NOMO-1 treated with dmso at 0.1 percent for 144 hours (cell line): Measurements from ENCODE around the gene ADRA2B.
"Not testable (repeated sequence)": the region's sequence is repeated elsewhere in the genome, so short reads cannot be mapped to it uniquely, and the experiment has no call there.

Experiments used
- DNase-seq: peaks from one replicate; lab custom pipeline; 2025; ENCODE audit not compliant: unreplicated experiment; lab: John Stamatoyannopoulos, UW

The ADRA2B gene

DNA sequence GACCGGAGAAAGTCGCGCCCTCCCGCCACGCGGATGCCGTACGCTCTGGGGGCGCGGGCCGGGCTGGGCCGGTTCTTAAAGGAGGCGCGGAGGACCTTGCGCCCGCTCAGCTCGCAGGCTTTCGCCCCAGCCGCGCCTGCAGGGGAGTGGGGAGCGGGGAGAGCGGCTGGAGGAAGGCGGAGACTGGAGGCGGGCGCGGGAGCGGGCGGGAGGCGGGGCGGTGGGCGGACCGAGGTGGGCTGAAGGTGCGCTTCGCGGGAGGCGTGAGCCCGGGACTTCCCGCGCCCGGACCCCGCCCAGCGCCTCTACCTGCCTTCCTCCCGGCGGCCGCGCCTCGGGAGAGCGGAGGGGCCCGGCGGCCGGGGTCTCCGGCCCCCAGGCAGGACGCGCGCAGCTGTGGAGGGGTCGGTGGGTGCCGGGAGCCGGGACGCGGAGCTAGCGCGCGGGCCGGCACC is at the start of gene ADRA2B:
TSS of gene ADRA2B (minus strand) at position 148 of the 455 bp plus-strand sequence. CDS start 422 bp downstream, outside the sequence.
- peak; percentile 35 for DNase-seq

- no peak for DNase-seq
These were observed 48.3 kb upstream of the ADRA2B start for GRCh38 chr2:96164459-96165184.

GRCh38 chr2:96163768-96164429 is 47.5 kb upstream of the ADRA2B start:
- no peak for DNase-seq

GRCh38 chr2:96163415-96163767 is 47.0 kb upstream of the ADRA2B start:
- no peak for DNase-seq

DNA sequence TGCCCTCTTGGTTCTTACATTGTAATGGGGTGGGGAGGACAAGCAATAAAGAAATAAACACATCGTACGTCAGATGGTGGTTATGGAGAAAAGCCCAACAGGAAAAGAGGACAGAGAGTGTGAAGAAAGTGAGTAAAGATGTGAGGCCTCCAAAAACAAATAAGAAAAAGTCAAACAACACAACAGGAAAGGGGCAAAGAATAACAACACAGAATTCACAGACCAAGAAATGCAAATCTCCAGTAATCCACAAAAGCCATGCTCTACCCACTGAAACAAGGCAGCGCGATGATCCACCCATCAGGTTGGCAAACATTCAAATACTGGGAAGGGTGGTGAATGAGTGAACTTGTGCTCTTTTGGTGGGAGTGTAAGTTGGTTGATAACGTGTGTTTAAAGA is 45.5 kb upstream of the ADRA2B start:
- DNase-seq, result no peak

DNA sequence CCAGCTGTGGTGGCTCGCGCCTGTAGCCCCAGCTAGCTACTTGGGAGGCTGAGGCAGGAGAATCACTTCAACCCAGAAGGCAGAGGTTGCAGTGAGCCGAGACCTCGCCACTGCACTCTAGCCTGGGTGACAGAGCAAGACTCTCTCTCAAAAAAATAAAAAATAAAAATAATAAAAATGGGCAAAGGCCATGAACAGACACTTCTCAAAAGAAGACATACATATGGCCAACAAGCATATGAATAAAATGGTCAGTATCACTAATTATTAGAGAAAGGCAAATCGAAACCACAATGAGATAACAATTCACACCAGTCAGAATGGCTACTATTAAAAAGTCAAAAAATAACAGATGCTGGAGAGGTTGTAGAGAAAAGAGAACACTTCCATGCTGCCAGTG is 44.0 kb upstream of the ADRA2B start:
- DNase-seq, result not testable (repeated sequence)

GRCh38 chr2:96159084-96159830 is 42.9 kb upstream of the ADRA2B start:
- no peak for DNase-seq

- DNase-seq, result no peak
These were observed 42.2 kb upstream of the ADRA2B start for GRCh38 chr2:96158554-96158940.

GRCh38 chr2:96157649-96158553 is 41.5 kb upstream of the ADRA2B start:
- no peak for DNase-seq

DNA sequence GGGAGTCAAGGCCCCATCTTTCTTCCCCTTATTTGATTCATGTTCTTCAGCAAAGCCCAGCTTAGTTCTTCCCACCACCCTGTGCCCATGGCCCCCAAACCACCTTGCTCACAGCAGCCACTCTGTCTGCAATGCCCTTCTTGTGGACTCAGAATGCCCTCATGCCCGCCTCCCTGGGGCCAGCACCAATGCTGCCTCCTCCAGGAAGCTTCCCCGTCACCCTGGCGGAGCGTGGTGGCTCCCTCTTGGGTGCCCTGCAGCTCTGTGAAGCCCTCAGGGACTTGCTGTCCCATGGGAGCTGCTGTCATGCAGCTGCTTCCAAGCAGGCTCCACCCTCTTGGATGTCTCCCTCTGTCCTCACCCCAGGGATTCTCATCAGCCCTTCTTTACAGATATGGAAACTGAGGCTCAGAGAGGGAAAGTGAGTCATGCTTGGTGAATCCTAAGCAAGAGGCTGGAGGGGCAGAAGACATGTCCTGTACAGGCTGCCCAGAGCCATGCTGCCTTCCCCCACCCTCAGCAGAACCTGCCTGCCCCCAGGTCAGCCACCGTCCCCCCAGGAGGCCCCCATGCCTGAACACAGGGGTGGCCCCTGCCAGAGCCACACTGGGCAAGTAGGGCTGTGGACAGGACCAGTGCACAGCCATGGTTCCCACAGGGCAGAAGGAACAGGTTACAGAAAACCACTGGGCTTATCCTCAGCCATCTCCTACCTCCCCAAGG is 40.7 kb upstream of the ADRA2B start:
- no peak for DNase-seq

GRCh38 chr2:96156011-96156820 is 39.8 kb upstream of the ADRA2B start:
- no peak for DNase-seq

DNA sequence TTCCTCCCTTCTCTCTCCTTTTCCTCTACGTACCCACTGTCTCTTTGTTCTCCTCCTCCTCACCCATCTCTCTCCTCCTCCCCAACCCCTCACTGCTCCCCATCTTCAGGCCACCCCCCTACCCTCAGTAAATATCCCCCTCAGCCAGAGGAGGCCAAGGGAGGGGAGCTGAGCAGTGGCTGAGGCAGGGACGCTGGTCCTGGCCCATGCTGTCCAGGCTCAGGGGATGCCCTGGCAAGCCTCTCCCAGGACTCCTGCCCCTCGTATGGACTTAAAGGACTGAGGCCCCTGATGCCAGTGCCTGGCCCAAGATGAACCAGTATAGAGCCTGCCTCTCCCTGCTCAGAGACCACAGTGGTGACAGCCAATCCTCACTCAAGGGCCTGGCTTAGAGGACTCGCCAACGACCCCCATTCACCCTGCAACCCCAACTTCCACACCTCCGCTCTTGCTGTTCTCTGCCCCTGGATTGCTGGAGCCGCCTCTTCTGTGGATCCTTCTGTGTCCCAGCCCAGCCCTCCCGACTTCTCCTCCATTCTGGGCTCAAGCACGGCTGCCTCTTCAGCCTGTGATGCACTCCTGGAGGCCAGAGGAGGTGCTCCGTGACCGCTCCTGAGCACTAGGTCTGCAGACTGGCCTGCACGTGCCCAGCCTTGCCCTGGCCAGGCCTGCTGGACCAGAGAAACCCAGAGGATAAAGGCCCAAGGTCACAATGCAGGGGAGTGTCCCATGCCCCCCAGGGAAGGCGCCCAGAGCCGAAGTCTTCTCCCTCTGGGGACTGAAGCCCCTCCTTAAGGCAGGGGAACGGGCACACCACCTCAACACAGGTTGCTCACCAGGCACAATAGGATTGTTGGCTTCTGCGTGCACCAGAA is 38.4 kb upstream of the ADRA2B start:
- DNase-seq, result no peak

DNA sequence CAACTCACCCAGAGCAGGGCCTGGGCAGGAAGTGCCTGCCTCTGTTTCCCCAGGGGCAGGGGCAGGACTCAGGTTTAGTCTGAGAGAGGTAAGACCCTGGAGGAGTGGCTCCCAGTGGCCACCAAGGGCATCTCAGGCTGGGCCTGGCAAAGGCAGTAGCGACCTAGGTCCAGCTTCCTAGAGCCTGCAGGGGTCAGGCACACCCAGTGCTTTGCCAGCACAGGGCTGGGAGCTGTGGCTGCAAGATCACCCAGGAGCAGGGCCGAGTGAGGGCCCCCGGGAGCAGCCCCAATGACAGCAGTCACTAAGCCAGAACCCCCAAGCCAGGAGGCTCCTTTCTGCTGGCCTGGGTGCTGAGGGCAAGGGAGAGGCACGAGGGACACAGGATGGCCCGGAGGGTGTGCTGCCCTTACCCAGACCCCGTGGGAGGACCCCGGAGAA is 37.6 kb upstream of the ADRA2B start:
- DNase-seq, result no peak

DNA sequence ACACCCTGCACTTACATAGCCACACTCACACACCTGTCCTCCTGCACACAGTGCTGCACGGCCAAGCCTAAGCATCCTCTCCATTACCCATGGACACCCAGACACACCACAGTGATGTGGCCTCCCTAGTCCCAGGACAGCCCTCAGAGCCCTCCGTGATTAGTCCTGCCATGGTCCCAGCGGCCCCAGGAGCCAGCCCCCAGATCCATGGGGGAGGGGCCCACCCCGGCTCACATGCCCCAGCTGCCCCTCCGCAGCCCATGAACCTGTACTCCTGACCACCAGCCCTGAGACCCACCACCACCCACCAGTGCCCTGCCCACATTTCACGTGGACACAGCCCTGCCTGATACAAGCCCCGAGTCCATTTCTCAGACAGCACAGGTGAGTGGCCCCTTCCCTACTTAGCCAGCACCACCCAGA is 36.9 kb upstream of the ADRA2B start:
- no peak for DNase-seq

DNA sequence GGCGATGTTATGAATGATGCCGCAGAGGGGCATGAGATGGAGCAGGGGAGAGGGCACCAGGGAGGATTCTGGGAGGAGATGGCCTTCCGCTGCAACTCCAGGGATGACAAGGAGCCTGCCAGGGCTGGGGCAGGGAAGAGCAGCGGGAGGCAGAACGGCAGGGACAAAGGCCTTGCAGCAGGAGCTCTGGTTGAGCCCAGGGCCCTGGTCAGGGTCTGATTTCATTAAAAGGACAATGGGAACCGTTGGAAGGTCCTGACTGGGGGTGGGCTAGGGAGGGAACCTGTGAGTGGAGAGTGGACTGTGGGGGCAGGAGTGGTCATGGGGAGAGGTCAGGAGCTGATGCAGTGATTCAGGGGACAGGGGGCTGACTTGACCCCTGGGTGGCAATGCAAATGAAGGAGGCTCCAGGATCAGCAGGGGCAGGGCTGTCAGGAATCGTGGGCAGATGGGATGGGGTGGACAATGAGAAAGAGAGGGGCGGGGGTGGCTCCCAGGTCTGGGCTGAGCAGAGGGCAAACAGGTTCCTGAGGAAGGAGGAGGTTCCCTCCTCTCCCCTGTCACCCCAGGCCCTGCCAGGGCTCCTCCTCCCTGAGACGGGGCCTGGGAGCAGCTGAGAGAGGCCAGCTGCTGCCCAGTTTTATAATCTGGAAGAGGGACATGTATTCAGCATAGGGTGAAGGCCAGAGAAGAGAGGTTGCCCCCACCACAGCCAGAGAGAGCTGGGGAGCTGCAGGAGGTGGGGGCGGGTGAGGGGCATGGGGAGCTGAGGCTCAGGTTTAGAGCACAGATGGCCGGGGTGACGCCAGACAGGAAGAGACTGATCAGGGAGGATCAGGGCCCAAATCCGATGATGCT is 36.2 kb upstream of the ADRA2B start:
- no peak for DNase-seq

DNA sequence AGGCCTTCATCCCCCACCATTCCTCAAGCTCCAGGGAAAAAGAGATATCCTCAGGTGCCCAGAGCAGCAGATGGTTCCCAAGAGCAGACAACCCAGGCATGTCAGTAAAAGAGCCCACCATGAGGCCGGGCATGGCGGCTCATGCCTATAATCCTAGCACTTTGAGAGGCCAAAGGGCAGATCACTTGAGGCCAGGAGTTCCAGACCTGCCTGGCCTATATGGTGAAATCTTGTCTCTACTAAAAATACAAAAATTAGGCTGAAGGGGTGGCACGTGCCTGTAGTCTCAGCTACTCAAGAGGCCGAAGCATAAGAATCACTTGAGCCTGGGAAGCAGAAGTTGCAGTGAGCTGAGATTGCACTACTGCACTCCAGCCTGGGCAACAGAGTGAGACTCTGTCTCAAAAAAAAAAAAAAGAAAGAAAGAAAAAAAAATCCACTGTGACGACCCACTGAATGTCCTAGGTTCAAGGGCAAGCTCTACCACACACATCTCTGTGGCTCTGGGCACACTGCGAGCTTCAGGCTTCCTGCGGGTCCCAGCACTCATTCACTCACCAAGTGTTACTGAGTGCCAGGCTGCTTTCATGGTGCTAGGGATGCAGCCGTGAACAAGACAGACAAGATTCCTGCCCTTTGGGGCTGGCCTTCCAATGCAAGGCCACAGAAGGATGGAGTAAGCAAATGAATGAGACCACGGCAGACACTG is 35.4 kb upstream of the ADRA2B start:
- DNase-seq, result no peak
